Retinal pigment epithelial cell (primary cell): ENCODE measurements around the gene UCP3.

Experiments
- DNase-seq: peaks from one replicate; pipeline ENCODE4 v3.0.0-alpha.2; 2010; ENCODE audit warnings: low read depth
- H3K4me3 ChIP-seq: 2 replicates; pipeline ENCODE4 v1.5.1; 2011; ENCODE audit warnings: mild to moderate bottlenecking, low read length, control low read depth, moderate library complexity
- CTCF ChIP-seq: conservative IDR thresholded peaks from 2 replicates; pipeline ENCODE4 v1.5.1; 2011; ENCODE audit warnings: low read depth, low read length, control low read depth, inconsistent platforms

UCP3 gene

GRCh38 chr11:74005721-74006517, 3.0 kb downstream of the UCP3 start:
- H3K4me3 ChIP-seq = no peak overlapping the region
- TF ChIP-seq CTCF = no peak
- no peak for DNase-seq

- no peak for DNase-seq
- no peak for TF ChIP-seq CTCF
- H3K4me3 ChIP-seq = no peak overlapping the region
Observed at GRCh38 chr11:74004759-74005615, 3.9 kb downstream of the UCP3 start.

GRCh38 chr11:74004046-74004695, 4.7 kb downstream of the UCP3 start:
- no peak for DNase-seq
- no peak for TF ChIP-seq CTCF
- H3K4me3 ChIP-seq = no peak overlapping the region

- no peak for DNase-seq
- H3K4me3 ChIP-seq = no peak overlapping the region
- no peak for TF ChIP-seq CTCF
Observed at GRCh38 chr11:74002832-74003231, 6.1 kb downstream of the UCP3 start.

- no peak for DNase-seq
- TF ChIP-seq CTCF = no peak
- no peak overlapping the region for H3K4me3 ChIP-seq
Observed at GRCh38 chr11:74001822-74002286, 7.0 kb downstream of the UCP3 start.

GRCh38 chr11:74000307-74001133, 8.4 kb downstream of the UCP3 start:
- no peak for DNase-seq
- TF ChIP-seq CTCF = no peak
- H3K4me3 ChIP-seq = no peak overlapping the region
